HG03558 (cell line): Measurements from ENCODE around the gene TIMM10B.

Experiments used
- ATAC-seq: cut with Tn5 transposase; IDR thresholded peaks from one replicate; pipeline ENCODE4 v1.9.1; 2021; ENCODE audit warnings: moderate number of reproducible peaks; ENCODE audit not compliant: unreplicated experiment; ENCODE audit errors: extremely low read depth

Gene TIMM10B, protein sequence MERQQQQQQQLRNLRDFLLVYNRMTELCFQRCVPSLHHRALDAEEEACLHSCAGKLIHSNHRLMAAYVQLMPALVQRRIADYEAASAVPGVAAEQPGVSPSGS

DNA sequence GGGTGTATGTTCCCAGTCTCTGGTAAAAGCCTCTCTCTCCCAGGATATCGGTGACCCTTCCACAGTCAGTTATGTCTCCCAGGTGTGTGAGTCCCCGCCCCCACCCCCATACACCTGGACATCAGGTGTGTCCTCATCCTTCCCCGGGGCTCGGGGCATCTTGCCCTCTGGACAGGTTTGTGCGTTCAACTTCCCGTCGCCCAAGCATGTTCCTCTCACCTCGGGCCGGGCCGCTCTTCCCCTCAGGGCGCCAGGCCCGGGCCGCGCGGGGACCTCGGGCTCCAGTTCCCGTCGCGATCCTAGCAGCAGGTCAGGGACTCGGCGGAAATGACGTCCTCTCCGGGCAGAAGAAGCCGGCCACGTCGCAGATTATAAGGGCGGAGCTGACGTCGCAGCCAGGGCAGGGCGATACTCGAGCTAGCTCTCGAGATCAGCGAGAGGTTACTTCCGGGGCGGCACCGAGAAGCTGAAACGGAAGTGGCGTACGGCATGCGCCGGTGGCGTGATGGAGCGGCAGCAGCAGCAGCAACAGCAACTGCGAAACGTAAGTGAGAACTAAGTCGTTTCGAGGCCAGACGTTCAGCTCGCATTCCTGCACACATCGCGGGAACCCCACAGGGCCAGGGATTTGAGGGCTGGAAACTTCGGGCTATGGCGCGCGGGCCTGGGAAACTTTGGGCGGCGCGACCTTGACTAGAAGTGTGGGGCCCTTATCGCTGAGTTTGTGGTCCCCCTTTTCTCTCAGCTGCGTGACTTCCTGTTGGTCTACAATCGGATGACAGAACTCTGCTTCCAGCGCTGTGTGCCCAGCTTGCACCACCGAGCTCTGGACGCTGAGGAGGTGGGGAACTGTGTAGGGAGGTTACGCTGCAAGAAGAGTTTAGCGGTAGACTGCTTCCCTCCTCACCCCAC lies at the start of gene TIMM10B, which contains the start of gene ARFIP2:
Gene TIMM10B (plus strand): TSS at position 490 of the 912 bp plus-strand sequence. CDS start 16 bp downstream, at position 506.
Gene ARFIP2 (minus strand): TSS at position 320 of the 912 bp plus-strand sequence. CDS start 910 bp downstream, outside the sequence.
- ATAC-seq: peak; percentile 99

DNA sequence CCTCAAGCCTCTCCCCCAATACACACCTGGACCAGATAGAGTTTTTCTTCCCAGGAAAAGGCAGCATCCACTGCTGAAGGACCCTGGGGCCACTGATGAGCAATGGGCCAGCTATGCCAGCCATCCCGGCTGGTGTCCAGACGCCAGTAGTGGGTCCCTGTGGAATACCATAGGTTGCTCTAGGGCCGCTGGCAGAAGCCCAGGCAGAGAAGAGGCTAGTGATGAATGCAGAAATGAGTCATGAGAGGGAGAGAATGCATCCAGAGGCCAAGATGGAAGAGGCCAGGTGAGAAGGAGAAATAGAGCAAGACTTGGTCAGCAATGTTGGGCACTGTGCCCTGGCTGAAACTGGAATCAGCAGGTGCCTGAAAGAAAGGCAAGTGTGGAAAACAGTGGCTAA lies 49.4 kb upstream of the TIMM10B start:
- ATAC-seq: no peak

DNA sequence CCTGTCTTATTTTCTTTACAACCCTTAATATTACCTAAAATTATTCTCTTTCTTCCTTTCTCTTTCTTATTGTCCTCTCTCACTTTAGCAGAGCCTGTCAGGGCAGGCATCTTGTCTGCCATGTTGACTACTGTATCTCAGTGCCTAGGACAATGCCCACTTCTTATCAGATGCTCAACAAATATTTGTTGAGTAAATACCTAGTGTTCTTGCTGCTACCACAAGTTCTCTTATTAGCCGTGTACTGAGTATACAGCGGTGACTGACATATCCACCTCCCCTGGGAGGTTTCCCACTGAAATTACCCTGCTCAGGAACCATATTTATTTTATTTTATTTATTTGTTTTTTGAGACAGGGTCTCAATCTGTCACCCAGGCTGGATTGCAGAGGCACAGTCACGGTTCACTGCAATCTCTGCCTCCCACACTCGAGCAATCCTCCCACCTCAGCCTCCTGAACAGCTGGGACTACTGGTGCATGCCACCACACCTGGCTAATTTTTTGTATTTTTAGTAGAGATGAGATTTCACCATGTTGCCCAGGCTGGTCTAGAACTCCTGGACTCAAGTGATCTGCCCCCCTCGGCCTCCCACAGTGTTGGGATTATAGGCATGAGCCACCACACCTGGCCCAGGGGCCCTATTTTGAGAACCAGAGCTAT lies 47.2 kb upstream of the TIMM10B start:
- ATAC-seq: no peak

DNA sequence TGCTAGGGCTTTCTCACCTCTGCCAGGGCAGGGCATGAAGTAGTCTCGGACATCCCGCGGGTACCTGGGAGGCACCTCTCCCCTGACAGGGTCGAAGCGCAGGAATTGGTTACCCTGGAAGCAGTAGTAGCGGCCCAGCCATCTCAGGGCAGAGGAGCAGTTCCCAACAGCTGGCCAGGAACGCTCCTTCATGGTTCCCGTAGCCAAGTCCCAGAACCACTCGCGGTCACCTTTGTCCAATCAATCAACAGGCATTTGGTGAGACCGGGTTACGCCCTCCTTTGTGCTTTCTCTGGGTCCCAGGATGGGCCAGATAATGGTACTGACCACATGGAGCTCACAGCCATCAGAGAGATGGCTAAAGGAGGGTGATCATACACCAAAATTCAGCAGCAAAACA lies 43.9 kb upstream of the TIMM10B start:
- no peak for ATAC-seq

DNA sequence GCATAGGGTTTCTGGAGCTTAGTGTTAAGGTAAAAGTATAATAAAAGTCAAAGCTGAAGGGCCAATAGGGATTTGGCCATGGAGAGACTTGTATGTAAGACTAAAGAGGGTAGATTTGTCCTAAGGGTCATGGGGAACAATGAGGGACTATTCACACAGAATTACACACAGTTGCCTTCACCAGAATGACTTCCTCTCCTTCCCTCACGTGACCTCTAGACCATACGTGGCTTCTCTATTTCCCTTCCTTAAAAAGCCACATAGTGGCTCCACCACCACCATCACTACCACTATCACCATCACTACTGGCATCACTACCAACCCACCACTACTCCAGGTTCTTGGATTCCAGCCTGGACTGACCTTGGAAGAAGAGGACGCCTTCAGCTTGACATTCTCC lies 43.3 kb upstream of the TIMM10B start:
- ATAC-seq: no peak

DNA sequence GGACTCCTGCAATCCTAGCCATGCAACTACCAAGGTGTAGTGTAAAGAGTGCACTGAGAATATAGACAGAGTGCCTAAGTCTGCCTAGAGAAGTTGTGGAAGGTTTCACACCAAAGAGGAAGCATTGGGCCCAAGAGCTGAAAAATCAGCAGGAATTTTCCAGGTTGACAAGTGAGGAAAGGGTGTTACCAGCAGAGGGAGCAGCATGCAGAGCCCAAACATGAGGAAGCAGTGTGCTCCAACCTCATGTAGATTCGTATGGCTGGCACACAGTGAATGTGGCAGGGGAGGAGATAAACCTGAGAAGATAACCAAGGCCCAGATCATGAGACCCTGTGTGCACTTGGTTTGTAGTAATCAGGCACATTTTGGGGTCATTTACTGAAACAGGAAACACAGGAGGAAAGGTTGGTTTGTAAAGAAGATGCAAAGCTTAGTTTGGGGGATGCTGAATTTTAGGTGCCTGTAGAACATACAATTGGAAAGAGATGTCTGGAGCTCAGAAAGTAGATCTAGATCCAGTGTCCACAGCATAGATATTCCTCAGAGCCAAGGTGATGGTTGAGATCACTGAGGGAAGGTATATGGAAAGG lies 42.2 kb upstream of the TIMM10B start:
- no peak for ATAC-seq

DNA sequence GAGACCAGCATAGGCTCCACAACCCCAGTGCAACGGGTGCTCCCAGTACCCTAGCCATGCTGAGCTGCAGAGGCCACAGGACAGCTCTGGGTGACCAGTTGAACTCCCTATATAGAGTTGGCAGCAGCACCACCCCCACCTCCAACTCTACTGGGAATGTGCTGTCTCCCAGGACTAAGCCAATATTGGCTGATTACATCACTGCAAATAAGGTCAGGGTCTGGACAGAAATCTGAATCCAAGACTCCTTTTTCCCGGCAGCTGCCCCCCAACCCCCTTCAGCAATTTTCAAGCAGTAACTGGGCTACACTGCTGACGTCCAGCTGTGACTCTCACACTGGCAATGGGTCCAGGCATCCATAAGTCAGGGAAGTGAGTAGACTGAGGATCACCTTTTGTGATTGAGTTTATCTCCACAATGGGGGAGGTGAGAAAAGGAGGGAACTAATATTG lies 40.4 kb upstream of the TIMM10B start, which contains the start of gene HPX:
Gene HPX (minus strand): TSS at position 82 of the 453 bp plus-strand sequence. CDS start 24 bp downstream, at position 58.
- no peak for ATAC-seq

DNA sequence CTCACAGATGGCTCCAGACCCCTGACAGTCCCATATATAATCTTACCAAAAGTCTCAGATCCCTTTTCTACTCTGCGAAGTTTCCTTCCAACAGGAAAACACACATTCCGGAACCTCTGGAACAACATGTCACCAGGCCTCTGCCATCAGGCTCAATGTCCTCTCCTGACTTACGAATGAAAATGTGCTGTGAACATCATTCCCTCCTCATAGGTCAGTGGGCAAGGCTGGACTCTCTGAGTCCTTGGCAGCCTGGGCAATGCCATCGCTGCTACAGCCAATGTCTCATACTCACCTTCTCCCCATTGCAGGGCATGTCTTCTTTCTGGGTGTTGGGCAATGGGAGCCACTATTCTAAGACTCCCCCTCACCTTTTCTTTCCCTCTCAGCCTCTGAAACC lies 38.9 kb upstream of the TIMM10B start:
- ATAC-seq: no peak

DNA sequence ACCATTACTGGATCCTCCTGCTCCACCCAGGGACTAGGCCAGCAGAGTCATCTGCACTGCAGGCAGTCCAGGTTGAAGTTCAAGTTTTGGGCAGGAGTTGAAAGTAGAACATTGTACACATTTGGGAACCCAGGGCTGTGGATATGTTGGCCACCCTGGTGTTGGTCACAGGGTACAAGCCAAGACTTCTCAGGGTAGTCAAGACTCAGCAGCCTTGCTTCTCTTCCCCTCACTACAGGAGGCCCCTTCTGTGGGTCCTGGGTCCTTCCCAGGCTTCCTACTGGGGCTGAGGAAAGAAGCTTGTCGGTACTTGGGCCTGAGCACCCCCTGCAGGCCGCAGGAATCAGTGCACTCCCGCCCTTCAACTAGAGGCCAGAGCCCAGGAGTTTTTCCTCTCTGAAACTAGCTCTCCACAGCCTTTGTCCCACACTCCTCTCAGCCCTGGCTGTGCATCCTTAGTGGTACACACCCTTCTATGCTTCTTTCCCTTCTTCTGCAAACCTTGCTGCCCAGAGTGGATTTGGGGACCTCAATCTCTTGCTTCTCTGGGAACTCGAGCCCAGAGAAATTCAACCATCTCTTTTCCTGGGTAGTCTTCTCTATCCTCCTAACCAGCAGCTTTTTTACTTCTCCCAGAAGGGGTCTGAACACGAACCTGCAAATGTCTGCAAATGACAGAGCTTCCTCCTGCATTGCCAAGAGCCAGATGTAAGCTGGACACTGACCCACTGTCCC lies 37.9 kb upstream of the TIMM10B start:
- no peak for ATAC-seq

DNA sequence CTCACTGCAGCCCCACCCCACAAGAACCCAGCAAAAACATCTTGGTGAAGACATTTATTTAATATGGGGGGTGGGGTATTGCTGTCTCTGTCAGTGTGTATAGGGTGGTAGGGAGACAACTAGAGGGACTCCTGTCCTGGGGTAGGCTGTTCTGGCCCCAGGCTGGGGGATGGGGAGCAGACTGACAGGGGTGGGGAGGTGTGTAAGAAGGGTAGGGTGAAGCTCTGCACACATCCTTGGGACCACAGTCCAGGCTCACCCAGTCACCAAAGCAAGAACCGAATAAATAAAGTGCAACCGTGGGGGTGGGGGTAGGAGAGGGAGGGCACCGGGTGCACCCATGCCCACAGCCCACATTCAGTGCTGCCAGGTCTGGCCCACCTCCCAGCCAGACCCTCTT lies 32.7 kb upstream of the TIMM10B start:
- ATAC-seq: no peak

DNA sequence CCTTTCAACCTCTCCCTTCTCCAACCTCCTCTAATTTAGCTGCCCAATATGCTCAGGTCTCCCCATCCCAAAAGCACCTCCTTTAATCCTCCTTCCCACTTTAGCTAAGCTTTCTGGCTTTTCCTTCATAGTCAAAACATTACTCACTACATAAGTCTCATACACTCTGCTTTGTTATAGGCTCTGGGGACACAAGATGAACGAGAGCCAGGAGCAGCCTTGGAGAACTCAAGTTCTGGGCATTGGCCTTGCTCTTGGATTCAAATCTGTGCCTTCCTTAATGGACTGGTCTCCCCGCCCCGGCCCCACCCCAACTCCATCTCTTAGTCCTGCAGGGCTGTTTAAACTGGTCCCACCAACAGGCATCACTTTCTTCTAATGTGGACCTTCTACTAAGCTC lies 29.1 kb upstream of the TIMM10B start:
- ATAC-seq: no peak

DNA sequence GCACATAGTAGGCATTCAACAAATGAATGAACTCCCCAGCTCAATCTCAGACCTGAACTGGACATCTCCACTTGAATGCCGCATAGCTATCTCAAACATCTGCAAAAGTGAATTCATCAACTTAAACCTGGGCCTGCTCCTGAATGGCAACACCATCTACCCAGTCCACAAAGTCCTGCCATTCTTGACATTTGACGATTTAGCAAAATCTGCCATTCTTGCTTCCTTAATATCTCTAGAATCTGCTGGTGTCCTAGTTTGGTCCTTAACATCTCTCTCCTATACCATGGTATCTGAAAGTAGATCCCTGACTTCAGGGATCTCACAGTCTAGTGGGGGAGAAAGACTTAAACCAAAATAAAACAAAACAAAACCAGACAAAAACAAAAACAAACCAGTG lies 28.1 kb upstream of the TIMM10B start:
- ATAC-seq: no peak

DNA sequence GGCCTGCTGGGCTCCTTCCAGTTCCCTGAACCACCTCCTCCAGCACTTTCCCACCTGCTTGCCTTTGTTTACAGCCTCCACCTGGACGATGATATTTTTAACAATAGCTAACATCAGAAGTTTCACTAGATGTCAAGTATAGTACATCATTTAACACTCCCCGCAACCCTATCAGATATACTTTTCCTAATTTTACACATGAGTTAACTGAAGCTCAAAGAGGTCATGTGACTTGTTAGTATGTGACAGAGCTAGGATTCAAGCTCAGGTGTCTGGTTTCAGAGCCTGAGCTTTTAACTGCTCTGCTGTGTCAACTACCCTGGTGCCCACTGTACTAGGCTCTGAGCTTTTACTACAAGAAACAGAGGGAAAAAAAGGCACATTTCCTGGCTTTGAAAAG lies 26.2 kb upstream of the TIMM10B start:
- ATAC-seq: no peak

DNA sequence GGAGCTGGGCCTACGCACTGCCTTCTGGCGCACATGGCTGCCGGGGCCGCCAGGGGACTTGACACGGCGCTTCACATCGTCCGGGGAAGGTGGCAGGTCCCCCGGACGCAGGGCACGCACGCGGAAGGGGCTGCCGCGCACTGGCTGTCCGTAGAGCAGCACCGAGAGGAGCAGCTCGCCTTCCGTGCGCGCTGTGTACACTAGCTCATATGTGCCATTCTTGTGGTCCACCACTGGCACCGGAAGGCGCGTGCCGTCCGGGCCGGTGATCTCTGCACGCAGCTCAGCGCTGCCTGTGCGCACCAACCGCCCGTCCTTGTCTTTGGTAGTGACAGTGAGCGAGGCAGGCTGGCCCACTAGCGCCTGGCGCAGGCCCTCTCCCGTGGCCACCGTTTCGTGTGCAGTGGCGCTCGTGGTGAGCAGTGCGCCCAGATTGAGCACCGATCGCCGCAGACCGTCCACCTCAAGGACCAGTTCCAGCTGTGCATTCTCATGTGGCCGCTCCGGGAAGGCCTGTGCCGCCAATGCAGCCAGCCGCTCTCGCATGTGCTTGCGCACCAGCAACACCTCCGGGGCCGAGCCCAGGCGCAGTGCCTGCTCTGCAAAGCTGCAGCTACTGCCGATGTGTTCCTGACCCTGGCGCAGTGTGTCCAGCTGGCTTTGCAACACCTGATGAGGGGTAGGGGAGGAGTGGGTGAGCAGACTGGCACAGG lies 24.8 kb upstream of the TIMM10B start:
- no peak for ATAC-seq

DNA sequence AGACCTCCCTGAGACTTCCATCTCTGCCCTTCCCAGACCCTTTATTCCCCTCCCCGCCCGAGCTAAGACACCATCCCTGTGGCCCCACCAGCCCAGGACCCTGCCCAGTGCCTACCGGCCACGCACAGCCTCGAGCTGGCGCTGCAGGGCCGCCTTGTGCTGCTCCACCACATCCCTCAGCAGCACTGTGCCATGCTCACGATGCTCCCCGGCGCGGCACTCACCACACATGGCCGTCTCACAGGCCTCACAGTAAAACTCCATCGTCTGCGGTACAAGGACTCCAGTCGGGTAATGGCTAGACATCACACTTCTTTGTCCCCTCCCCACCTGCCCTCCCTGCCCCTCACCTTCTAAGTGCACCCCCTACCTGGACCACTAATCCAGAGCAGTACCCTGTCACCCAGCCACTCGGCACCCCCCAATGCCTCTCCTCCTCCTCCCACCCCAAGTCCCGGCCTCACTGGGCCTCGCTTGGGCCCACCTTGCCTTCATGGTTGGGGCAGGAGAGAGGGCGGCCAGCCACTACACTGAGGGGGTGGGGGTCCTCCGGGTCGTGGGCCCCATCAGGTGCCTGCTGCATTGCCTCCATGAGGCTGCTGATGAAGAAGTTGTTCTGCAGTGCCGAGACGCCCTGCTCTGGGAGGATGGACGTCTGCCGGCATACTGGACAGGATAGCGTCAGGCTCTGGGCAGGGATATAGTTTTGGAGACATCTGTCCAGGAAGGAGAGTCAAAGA lies 23.6 kb upstream of the TIMM10B start:
- ATAC-seq: no peak

DNA sequence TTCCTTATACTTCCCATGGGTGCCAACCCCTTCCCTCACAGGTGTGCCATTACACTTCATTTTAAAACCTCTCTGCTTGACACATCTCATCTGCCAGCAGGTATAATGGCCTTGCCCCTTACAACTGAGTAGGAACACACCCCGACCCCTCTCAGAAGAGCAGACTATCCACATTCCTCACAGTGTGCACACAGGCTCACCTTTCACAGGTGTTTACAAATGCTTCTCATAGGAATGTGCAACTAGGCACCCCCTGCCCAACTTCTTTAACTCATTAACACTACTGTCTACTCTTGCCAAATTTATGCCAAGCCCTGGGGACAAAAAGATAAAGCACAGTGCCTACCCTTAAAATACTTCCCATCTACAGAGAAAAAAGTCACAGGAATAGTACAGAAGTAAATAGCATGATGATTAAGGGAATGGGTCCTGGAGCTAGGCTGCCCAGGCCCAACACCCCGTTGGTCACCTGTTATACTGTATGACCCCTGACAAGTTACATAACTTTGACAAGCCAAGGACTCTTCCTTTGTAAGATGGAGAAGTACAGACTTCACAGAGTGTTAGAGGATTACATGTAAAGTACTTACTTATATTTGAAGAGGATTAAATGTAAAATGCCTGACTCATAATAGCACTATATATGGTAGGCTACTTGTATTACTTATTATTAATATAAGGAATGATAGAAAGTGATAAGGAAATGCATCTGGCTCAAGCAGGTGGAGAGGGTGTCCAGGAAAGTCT lies 22.8 kb upstream of the TIMM10B start:
- ATAC-seq: no peak

DNA sequence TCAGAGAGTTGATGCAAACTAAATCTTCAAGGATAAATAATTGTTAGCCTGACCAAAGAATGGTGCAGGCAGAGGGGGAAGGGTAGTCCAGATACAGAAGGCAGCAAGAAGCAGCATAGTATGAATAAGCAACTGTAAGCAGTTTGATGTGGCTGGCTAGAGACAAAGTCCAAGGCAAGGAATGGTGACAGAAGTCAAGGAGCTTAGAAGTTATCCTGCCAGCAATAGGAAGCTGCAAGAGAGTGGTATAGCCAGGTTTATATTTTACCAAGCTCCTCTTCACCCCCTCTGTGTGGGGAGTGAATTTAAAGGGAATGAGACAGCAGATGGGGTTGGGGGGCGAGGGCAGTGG lies 22.2 kb upstream of the TIMM10B start:
- no peak for ATAC-seq
